CD4-positive, alpha-beta T cell (primary cell): ENCODE measurements around the gene MRPL12. TPM values are rescaled to one million over a fixed set of nuclear protein-coding genes. Genes with fewer than 3 reads are reported as not detected.

Experiments used
- ATAC-seq: fragments of 200-7000 bp; cut with Tn5 transposase; one replicate; pipeline ENCODE4 v1.10.0; 2022; ENCODE audit warnings: mild to moderate bottlenecking; ENCODE audit not compliant: poor library complexity
- CTCF ChIA-PET: fragments of 350-600 bp; sonication (Branson Sonifier 250); formaldehyde crosslinking; loops from one replicate; lab custom pipeline; 2021; ENCODE audit warnings: antibody characterized with exemption, inconsistent platforms; lab: Charles Lee
- POLR2A ChIA-PET: fragments of 350-600 bp; sonication (Branson Sonifier 250); formaldehyde crosslinking; loops from one replicate; lab custom pipeline; 2021; ENCODE audit warnings: antibody characterized with exemption, inconsistent platforms; lab: Charles Lee
- DNase-seq, 14 experiments: peaks; one replicate each; pipeline ENCODE4 v3.0.0-alpha.2; 2013 to 2020; ENCODE audit warnings: mixed read lengths in 2 of 14
- H3K27ac ChIP-seq, 2 donors: one replicate each; pipeline versions ENCODE4 v1.5.1 to v1.7.0; 2013; ENCODE audit warnings: low read length in 2 of 2, low read depth in 1 of 2, mild to moderate bottlenecking in 1 of 2
- H3K27me3 ChIP-seq, 2 experiments: 1 replicate in 1 of 2; 2 replicates in 1 of 2; pipeline versions ENCODE4 v1.6.1 to v1.7.0; 2013; ENCODE audit warnings: low read length in 2 of 2, control low read depth in 1 of 2, mild to moderate bottlenecking in 1 of 2, moderate library complexity in 1 of 2; ENCODE audit not compliant: insufficient read depth in 2 of 2, control insufficient read depth in 1 of 2
- H3K36me3 ChIP-seq: one replicate; pipeline ENCODE4 v1.6.1; 2013; ENCODE audit warnings: low read length, control low read depth; ENCODE audit not compliant: insufficient read depth
- H3K4me1 ChIP-seq: one replicate; pipeline ENCODE4 v1.6.1; 2013; ENCODE audit warnings: low read length, control low read depth; ENCODE audit not compliant: insufficient read depth
- H3K4me3 ChIP-seq: one replicate; pipeline ENCODE4 v1.5.1; 2013; ENCODE audit warnings: mild to moderate bottlenecking, low read length, moderate library complexity
- H3K9me3 ChIP-seq, 2 experiments: 1 replicate in 1 of 2; 2 replicates in 1 of 2; pipeline versions ENCODE4 v1.6.1 to v1.7.0; 2013; ENCODE audit warnings: low read length in 2 of 2, mild to moderate bottlenecking in 2 of 2, control low read depth in 1 of 2, moderate library complexity in 1 of 2; ENCODE audit not compliant: control insufficient read depth in 1 of 2, insufficient read depth in 1 of 2
- H3K27ac Mint-ChIP-seq: one replicate; pipeline ENCODE4 v1.8.0; 2020; ENCODE audit warnings: mixed read lengths
- H3K27me3 Mint-ChIP-seq: one replicate; pipeline ENCODE4 v1.8.0; 2021; ENCODE audit warnings: mixed read lengths
- H3K36me3 Mint-ChIP-seq: one replicate; pipeline ENCODE4 v1.8.0; 2021; ENCODE audit warnings: low read depth, mixed read lengths
- H3K4me1 Mint-ChIP-seq: one replicate; pipeline ENCODE4 v1.8.0; 2021; ENCODE audit warnings: low read depth, mixed read lengths
- H3K4me3 Mint-ChIP-seq: one replicate; pipeline ENCODE4 v1.8.0; 2020; ENCODE audit warnings: mild to moderate bottlenecking, mixed read lengths
- H3K9me3 Mint-ChIP-seq: one replicate; pipeline ENCODE4 v1.8.0; 2020; ENCODE audit warnings: mixed read lengths
- CTCF ChIP-seq: fragments of 200-600 bp; IDR thresholded peaks from one replicate; pipeline ENCODE4 v1.8.0; 2022; ENCODE audit warnings: antibody characterized with exemption, mild to moderate bottlenecking
- intact Hi-C, 2 experiments: fragments of 100-400 bp; cut with DNase I in 1 of 2; cut with micrococcal nuclease in 1 of 2; formaldehyde crosslinking; loops; one replicate each; pipeline versions ENCODE4 v1.15.1 to v1.9.0; 2023 to 2025; cut with DNase I, micrococcal nuclease
- total RNA-seq, 174 experiments: library from RNA in 2 of 174; stranded (reverse) in 2 of 174; gene quantifications; one replicate each; pipeline ENCODE4 v1.2.3 and lab custom pipeline; 2021 to 2026

Gene MRPL12
- total RNA-seq, 2 experiments from 2014 or later: 26.2 to 26.5 TPM

DNA sequence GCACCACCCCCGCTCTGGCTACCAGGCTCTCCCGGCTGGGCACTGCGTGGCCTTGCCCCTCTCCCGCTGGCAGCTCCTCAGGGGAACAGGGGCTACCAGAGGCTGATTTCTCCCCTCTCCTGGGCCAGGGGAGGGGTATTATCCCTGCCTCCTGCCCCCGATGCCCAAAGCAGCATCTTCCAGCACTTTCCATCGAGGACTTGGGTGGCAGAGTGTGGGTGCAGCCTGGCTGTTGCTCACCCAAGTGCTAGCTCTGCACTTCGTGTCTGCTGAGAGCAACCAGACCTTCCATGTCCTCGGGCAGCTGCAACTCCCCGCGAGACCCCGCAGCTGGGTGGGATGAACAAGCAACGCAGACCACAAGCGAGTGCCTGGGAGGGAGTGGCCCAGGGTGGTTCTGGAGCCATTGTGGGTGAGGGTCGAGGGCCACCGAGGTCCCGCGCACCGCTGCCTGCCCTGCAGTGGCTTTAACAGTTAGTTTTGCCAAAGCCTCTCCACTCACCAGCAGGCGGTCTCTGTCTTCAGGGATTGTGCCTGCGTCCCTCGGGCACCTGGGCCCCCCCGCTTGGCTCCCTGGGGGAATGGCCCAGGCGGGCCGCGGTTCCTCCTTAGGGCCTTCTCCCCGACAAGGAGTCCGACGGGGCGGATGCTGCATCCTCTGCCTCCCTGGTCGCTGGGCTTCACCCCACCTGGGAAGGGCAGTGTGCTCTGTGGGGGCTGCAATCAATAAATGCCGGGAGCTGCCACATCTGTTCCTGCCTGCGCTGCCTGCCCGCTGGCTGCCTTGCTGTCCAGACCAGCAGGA lies 17.3 kb downstream of the MRPL12 start:
- Histone ChIP-seq H3K9me3 (no peaks in the 10 kb centered on the region), H3K4me1 (no peaks in the 10 kb centered on the region), H3K27ac (no peak overlapping the region), H3K36me3 (no peaks in the 10 kb centered on the region), H3K27me3 (peaks cover 0 to 5% of the 10 kb centered on the region in 2 experiments), H3K4me3 (no peak overlapping the region)
- Mint-ChIP-seq H3K27me3 (peaks cover 7% of the 10 kb centered on the region), H3K27ac (no peak overlapping the region), H3K9me3 (no peaks in the 10 kb centered on the region), H3K36me3 (no peaks in the 10 kb centered on the region), H3K4me3 (no peak overlapping the region), H3K4me1 (no peaks in the 10 kb centered on the region)
- intact Hi-C loops: no loop called here
- POLR2A ChIA-PET: no interaction called here
- CTCF ChIA-PET: no interaction called here
- DNase-seq: no peak
- TF ChIP-seq CTCF: no peak
- no peak for ATAC-seq

DNA sequence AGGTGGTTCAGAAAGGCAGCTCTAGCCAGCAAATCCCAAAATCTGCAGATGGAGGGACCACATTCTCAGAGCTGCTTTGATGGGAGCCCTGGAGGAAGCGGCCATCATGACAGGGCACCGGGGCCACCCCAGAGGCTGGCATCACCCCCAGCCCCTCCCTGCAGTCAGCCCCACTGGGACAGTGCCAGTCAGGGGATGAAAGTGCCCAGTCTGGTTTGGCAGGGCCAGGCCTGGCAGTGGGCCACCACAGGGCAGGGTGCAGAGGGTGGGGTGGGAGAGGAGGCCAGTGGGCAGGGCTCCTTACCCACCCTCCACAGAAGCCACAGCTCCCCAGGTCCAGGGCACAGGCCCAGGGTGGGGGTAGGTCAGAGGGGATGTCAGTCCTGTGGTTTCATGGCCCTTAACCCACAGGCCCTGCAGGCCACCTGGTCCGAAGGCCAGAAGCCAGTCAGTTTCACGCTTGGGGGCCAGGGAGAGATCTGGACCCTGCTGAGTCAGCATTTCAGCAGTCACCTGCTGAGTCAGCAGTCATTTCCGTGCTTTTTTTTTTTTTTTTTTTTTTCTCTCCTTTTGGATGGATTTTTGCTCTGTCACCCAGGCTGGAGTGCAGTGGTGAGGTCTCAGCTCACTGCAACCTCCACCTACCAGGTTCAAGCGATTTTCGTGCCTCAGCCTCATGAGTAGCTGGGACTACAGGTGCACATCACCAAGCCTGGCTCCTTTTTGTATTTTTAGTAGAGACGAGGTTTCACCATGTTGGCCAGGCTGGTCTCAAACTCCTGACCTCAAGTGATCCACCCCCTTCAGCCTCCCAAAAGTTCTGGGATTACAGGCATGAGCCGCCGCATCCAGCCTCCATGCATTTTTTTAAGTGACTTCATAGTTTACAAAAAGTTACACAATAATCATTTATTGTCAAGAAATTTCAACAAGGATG lies 19.3 kb downstream of the MRPL12 start:
- Histone ChIP-seq H3K9me3 (no peaks in the 10 kb centered on the region), H3K27ac (no peak overlapping the region), H3K27me3 (peaks cover 0 to 5% of the 10 kb centered on the region in 2 experiments), H3K36me3 (no peaks in the 10 kb centered on the region), H3K4me3 (no peak overlapping the region), H3K4me1 (no peaks in the 10 kb centered on the region)
- no peaks in the 10 kb centered on the region for H3K4me1 Mint-ChIP-seq
- ATAC-seq (no peak), DNase-seq (no peak)
- no peaks in the 10 kb centered on the region for H3K36me3 Mint-ChIP-seq
- no peak for TF ChIP-seq CTCF
- H3K4me3 Mint-ChIP-seq: no peak overlapping the region
- intact Hi-C loops: no loop called here
- ChIA-PET CTCF (no interaction called here), POLR2A (no interaction called here)
- no peak overlapping the region for H3K27ac Mint-ChIP-seq
- H3K9me3 Mint-ChIP-seq: no peaks in the 10 kb centered on the region
- H3K27me3 Mint-ChIP-seq: peaks cover 15% of the 10 kb centered on the region

DNA sequence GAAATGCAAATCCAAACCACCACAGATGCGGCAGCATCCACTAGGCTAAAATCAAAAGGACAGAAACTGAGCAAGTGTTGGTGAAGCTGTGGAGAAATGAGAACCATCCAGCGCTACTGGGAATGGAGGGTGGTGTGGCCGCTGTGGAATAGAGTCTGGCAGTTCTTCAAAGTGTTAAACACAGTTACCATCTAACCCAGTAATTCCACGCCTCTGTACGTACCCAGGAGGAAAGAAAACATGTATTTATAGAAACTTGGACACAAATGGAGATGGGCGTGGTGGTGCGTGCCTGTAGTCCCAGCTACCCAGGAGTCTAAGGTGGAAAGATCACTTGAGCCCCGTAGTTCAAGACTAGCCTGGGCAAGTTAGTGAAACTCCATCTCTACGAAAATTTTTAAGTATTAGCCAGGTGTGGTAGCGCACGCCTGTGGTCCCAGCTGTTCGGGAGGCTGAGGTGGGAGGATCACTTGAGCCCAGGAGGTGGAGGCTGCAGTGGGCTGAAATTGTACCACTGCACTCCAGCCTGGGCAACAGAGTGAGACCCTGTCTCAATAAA lies 20.6 kb downstream of the MRPL12 start:
- Histone ChIP-seq H3K9me3 (no peaks in the 10 kb centered on the region), H3K36me3 (no peaks in the 10 kb centered on the region), H3K27me3 (peaks cover 0 to 5% of the 10 kb centered on the region in 2 experiments), H3K4me1 (no peaks in the 10 kb centered on the region), H3K27ac (no peak overlapping the region), H3K4me3 (no peak overlapping the region)
- Mint-ChIP-seq H3K27me3 (peaks cover 15% of the 10 kb centered on the region), H3K9me3 (no peaks in the 10 kb centered on the region), H3K27ac (no peak overlapping the region), H3K36me3 (no peaks in the 10 kb centered on the region), H3K4me3 (no peak overlapping the region), H3K4me1 (no peaks in the 10 kb centered on the region)
- ChIA-PET POLR2A (no interaction called here), CTCF (no interaction called here)
- TF ChIP-seq CTCF: no peak
- DNase-seq (no peak), ATAC-seq (no peak)
- intact Hi-C loops: no loop called here
